Measurements from ENCODE around the gene SLC35F1.

The SLC35F1 gene

GRCh38 chr6:117911660-117912059 is 4.6 kb downstream of the SLC35F1 start:
- TF ChIP-seq PPARA (CRISPR knock-in tag; IDR thresholded peaks at IDR 0.05; ENCODE audit: borderline replicate concordance) (no peak), RARB (CRISPR knock-in tag; IDR thresholded peaks at IDR 0.05) (no peak), TSHZ2 (CRISPR knock-in tag; IDR thresholded peaks at IDR 0.05) (no peak), CSDC2 (CRISPR knock-in tag; IDR thresholded peaks at IDR 0.05) (no peak), ZNF8 (CRISPR knock-in tag; IDR thresholded peaks at IDR 0.05) (no peak)
- ATAC-seq: no peak

- TF ChIP-seq RARB (CRISPR knock-in tag; IDR thresholded peaks at IDR 0.05) (no peak), ZNF8 (CRISPR knock-in tag; IDR thresholded peaks at IDR 0.05) (no peak), SNAI2 (CRISPR knock-in tag; IDR thresholded peaks at IDR 0.05) (no peak), PPARA (CRISPR knock-in tag; IDR thresholded peaks at IDR 0.05; ENCODE audit: borderline replicate concordance) (no peak), ZFP30 (CRISPR knock-in tag; IDR thresholded peaks at IDR 0.05) (no peak), ZNF70 (CRISPR knock-in tag; IDR thresholded peaks at IDR 0.05) (no peak), ARNTL (CRISPR knock-in tag; IDR thresholded peaks at IDR 0.05; ENCODE audit: borderline replicate concordance, low read depth) (no peak), ZNF565 (CRISPR knock-in tag; conservative IDR thresholded peaks at IDR 0.05; ENCODE audit: low read depth) (no peak), CSDC2 (CRISPR knock-in tag; IDR thresholded peaks at IDR 0.05) (no peak), ZFP3 (CRISPR knock-in tag; IDR thresholded peaks at IDR 0.05) (no peak), BACH2 (CRISPR knock-in tag; IDR thresholded peaks at IDR 0.05; ENCODE audit: borderline replicate concordance) (no peak), ISL1 (CRISPR knock-in tag; IDR thresholded peaks at IDR 0.05) (no peak), ESRRG (CRISPR knock-in tag; IDR thresholded peaks at IDR 0.05) (no peak), CSRNP3 (CRISPR knock-in tag; IDR thresholded peaks at IDR 0.05) (no peak), TOX (CRISPR knock-in tag; IDR thresholded peaks at IDR 0.05; ENCODE audit: borderline replicate concordance) (no peak)
- ATAC-seq: no peak
Observed at GRCh38 chr6:117915846-117916245, 8.8 kb downstream of the SLC35F1 start.

- no peak for TF ChIP-seq ESRRG (CRISPR knock-in tag; IDR thresholded peaks at IDR 0.05)
- no peak for TF ChIP-seq GLIS3 (CRISPR knock-in tag; IDR thresholded peaks at IDR 0.05)
- TF ChIP-seq OSR1 (CRISPR knock-in tag; IDR thresholded peaks at IDR 0.05): no peak
- TF ChIP-seq CSDC2 (CRISPR knock-in tag; IDR thresholded peaks at IDR 0.05): no peak
- TF ChIP-seq TOX (CRISPR knock-in tag; IDR thresholded peaks at IDR 0.05; ENCODE audit: borderline replicate concordance): no peak
- no peak for TF ChIP-seq CREB5 (CRISPR knock-in tag; IDR thresholded peaks at IDR 0.05; ENCODE audit: low read depth)
- no peak for TF ChIP-seq PPARA (CRISPR knock-in tag; IDR thresholded peaks at IDR 0.05; ENCODE audit: borderline replicate concordance)
- TF ChIP-seq TCF4 (CRISPR knock-in tag; IDR thresholded peaks at IDR 0.05; ENCODE audit: borderline replicate concordance): no peak
- TF ChIP-seq TSHZ2 (CRISPR knock-in tag; IDR thresholded peaks at IDR 0.05): no peak
- no peak for TF ChIP-seq ZNF8 (CRISPR knock-in tag; IDR thresholded peaks at IDR 0.05)
- no peak for TF ChIP-seq SNAI2 (CRISPR knock-in tag; IDR thresholded peaks at IDR 0.05)
- no peak for TF ChIP-seq ISL1 (CRISPR knock-in tag; IDR thresholded peaks at IDR 0.05)
- no peak for ATAC-seq
Observed at GRCh38 chr6:117916483-117916882, 9.4 kb downstream of the SLC35F1 start.

- ATAC-seq: no peak
- TF ChIP-seq TCF4 (CRISPR knock-in tag; IDR thresholded peaks at IDR 0.05; ENCODE audit: borderline replicate concordance): no peak
- TF ChIP-seq OSR1 (CRISPR knock-in tag; IDR thresholded peaks at IDR 0.05): no peak
- TF ChIP-seq CREB5 (CRISPR knock-in tag; IDR thresholded peaks at IDR 0.05; ENCODE audit: low read depth): no peak
- TF ChIP-seq TSHZ2 (CRISPR knock-in tag; IDR thresholded peaks at IDR 0.05): no peak
- TF ChIP-seq ZC3H10 (CRISPR knock-in tag; IDR thresholded peaks at IDR 0.05): no peak
- no peak for TF ChIP-seq TOX (CRISPR knock-in tag; IDR thresholded peaks at IDR 0.05; ENCODE audit: borderline replicate concordance)
- TF ChIP-seq SNAI2 (CRISPR knock-in tag; IDR thresholded peaks at IDR 0.05): no peak
- TF ChIP-seq ESRRG (CRISPR knock-in tag; IDR thresholded peaks at IDR 0.05): no peak
- no peak for TF ChIP-seq ZFP3 (CRISPR knock-in tag; IDR thresholded peaks at IDR 0.05)
Observed at GRCh38 chr6:117917176-117917575, 10.1 kb downstream of the SLC35F1 start.
